Measurements from ENCODE around the gene SPAG4. TPM values are rescaled to one million over a fixed set of nuclear protein-coding genes. Genes with fewer than 3 reads are reported as not detected.

Gene SPAG4
- total RNA-seq, 1 experiment from 2014 or later: 14.1 TPM

DNA sequence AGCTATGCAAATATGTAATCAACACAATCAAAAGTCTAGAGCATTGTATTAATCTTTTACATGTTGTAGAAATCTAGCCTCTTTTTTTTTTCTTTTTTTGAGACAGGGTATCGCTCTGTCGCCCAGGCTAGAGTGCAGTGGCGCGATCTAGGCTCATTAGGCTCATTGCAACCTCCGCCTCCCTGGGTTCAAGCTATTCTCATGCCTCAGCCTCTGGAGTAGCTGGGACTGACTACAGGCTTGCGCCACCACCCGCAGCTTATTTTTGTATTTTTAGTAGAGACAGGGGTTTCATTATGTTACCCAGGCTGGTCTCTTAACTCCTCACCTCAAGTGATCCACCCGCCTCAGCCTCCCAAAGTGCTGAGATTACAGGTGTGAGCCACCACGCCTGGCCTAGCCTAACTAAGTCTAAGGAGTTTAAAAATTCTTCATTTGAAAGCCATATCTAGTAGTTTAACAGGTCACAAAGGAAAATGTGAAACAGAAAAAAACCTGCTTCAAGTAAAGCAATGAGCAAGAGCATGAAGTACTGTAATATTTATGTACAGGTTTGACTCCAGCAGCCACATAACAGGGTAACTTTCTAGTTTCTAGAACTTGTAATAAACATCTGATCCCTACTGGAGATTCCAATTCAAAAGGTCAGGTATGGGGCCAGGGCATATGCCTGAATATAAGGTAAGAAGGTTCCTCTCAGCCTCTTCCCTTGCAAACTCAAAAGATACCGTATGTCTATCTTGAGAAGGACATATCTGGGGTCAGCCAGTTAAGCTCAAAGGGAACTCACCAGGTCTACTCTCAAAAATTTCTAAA is 44.7 kb downstream of the SPAG4 start:
- no peaks in the 10 kb centered on the region for H3K9me3 ChIP-seq (ENCODE audit: insufficient read depth, low read depth)
- peaks cover 94% of the 10 kb centered on the region for H3K79me2 ChIP-seq (ENCODE audit: low read depth)
- no peak for DNase-seq
- POLR2A ChIA-PET (ENCODE audit: unreplicated experiment): interaction anchor here (0.5 kb wide), 1 partner anchor 81 kb away, joined by 7 read pairs; no protein-coding TSS in a partner anchor
- BruUV-seq (replicated peaks): no TSS peak
- intact Hi-C loops (cut with micrococcal nuclease; ENCODE audit: unreplicated experiment): loop anchor here (5.0 kb wide), 2 partner anchors 82 to 93 kb away; partner anchors contain the start of gene RBM39
- H3F3A ChIP-seq (ENCODE audit: insufficient read depth, low read depth): peaks cover 9% of the 10 kb centered on the region
- peaks cover 47% of the 10 kb centered on the region for H3K4me1 ChIP-seq (replicated peaks; ENCODE audit: insufficient read depth)
- H3K27me3 ChIP-seq (ENCODE audit: insufficient read depth, low read depth): no peaks in the 10 kb centered on the region
- H3K36me3 ChIP-seq (ENCODE audit: low read depth): peaks cover 12% of the 10 kb centered on the region
- no peaks in the 10 kb centered on the region for H3K9me2 ChIP-seq (ENCODE audit: insufficient read depth)
- CTCF ChIA-PET: interaction anchor here (0.7 kb wide), 1 partner anchor 43 kb away, joined by 4 read pairs; no protein-coding TSS in a partner anchor
- H4K20me1 ChIP-seq (ENCODE audit: insufficient read depth): peaks cover 86% of the 10 kb centered on the region
- H3K4me2 ChIP-seq: peak overlapping the region; percentile 87
- 0 out of 2 replicates have a peak overlapping the region, but pooled peaks have one; percentile 0 for H3K27ac ChIP-seq
- peak overlapping the region; percentile 99; the same call in 1 of the 2 replicates for H3K4me3 ChIP-seq
- H2AFZ ChIP-seq: no peak overlapping the region
- no peak for TF ChIP-seq EZH2 (IDR thresholded peaks at IDR 0.05; ENCODE audit: low read depth)
- TF ChIP-seq, protein P1, sequence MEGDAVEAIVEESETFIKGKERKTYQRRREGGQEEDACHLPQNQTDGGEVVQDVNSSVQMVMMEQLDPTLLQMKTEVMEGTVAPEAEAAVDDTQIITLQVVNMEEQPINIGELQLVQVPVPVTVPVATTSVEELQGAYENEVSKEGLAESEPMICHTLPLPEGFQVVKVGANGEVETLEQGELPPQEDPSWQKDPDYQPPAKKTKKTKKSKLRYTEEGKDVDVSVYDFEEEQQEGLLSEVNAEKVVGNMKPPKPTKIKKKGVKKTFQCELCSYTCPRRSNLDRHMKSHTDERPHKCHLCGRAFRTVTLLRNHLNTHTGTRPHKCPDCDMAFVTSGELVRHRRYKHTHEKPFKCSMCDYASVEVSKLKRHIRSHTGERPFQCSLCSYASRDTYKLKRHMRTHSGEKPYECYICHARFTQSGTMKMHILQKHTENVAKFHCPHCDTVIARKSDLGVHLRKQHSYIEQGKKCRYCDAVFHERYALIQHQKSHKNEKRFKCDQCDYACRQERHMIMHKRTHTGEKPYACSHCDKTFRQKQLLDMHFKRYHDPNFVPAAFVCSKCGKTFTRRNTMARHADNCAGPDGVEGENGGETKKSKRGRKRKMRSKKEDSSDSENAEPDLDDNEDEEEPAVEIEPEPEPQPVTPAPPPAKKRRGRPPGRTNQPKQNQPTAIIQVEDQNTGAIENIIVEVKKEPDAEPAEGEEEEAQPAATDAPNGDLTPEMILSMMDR (conservative IDR thresholded peaks at IDR 0.05): no peak

DNA sequence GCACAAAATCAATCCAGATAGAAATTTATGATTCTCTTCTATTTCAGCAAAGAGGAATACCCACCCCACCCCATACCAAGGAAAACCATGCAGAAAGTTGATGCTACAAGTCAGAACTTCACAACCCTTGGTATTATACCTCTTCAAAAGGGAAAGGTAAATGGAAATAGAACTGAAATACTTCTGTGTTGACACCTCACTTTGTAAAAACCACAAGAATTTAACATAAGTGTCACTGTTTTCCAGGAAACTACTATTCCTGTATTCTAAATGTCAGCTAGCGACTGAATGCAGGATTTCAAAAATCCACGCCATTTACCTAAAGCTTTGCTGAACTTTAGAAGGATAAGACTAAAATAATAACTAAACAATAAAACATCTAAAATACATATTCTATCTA is 45.4 kb downstream of the SPAG4 start:
- Histone ChIP-seq H3K9me2 (ENCODE audit: insufficient read depth) (no peaks in the 10 kb centered on the region), H3F3A (ENCODE audit: insufficient read depth, low read depth) (peaks cover 9% of the 10 kb centered on the region), H3K4me1 (replicated peaks; ENCODE audit: insufficient read depth) (peaks cover 47% of the 10 kb centered on the region), H3K79me2 (ENCODE audit: low read depth) (peaks cover 86% of the 10 kb centered on the region), H2AFZ (no peak overlapping the region), H3K4me3 (peak overlapping the region; percentile 99; the same call in 1 of the 2 replicates), H3K4me2 (peak overlapping the region; percentile 87), H3K27ac (peak overlapping the region; percentile 0; the same call in 1 of the 2 replicates), H3K9me3 (ENCODE audit: insufficient read depth, low read depth) (no peaks in the 10 kb centered on the region), H4K20me1 (ENCODE audit: insufficient read depth) (peaks cover 79% of the 10 kb centered on the region), H3K36me3 (ENCODE audit: low read depth) (peaks cover 12% of the 10 kb centered on the region), H3K27me3 (ENCODE audit: insufficient read depth, low read depth) (no peaks in the 10 kb centered on the region)
- peak in 1 of 2 experiments; percentile 60 for DNase-seq
- intact Hi-C loops (cut with micrococcal nuclease; ENCODE audit: unreplicated experiment): loop anchor here (5.0 kb wide), 2 partner anchors 81 to 94 kb away; partner anchors contain the start of gene RBM39
- ChIA-PET CTCF (no interaction called here), POLR2A (ENCODE audit: unreplicated experiment) (interaction anchor here (0.5 to 0.7 kb wide), 8 partner anchors 9 to 374 kb away, joined by 3 to 23 read pairs (median 6); partner anchors contain the start of gene SPAG4)
- no TSS peak for BruUV-seq (replicated peaks)
- TF ChIP-seq EZH2 (IDR thresholded peaks at IDR 0.05; ENCODE audit: low read depth): no peak
- TF ChIP-seq, protein P1 (conservative IDR thresholded peaks at IDR 0.05): no peak

DNA sequence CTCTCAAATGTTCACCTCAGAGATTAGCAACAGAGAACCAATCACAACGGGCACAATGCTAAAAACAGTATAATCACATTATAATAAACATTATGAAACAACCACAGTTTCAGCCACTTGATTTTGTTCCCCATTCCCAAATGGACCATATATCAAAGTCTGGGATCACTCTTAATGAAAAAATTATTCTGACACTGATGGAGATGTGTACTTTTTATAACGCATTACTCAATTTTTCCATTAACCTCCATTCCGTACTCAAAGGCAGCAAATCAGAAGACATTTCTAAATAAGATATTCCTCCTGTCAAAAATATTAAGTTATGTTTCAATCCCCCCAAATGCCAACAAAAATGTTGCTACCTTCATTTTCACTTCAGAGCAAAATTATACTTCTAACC is 46.3 kb downstream of the SPAG4 start:
- no peak overlapping the region for H2AFZ ChIP-seq
- H4K20me1 ChIP-seq (ENCODE audit: insufficient read depth): peaks cover 70% of the 10 kb centered on the region
- H3K9me2 ChIP-seq (ENCODE audit: insufficient read depth): no peaks in the 10 kb centered on the region
- no peak overlapping the region for H3K27ac ChIP-seq
- peak overlapping the region; percentile 87 for H3K4me2 ChIP-seq
- no peak for DNase-seq
- peaks cover 16% of the 10 kb centered on the region for H3F3A ChIP-seq (ENCODE audit: insufficient read depth, low read depth)
- peak overlapping the region; percentile 99; the same call in 1 of the 2 replicates for H3K4me3 ChIP-seq
- peaks cover 78% of the 10 kb centered on the region for H3K79me2 ChIP-seq (ENCODE audit: low read depth)
- CTCF ChIA-PET: interaction anchor here (0.5 kb wide), 1 partner anchor 37 kb away, joined by 3 read pairs; the partner anchor contains the start of genes NFS1 and ROMO1
- no peaks in the 10 kb centered on the region for H3K9me3 ChIP-seq (ENCODE audit: insufficient read depth, low read depth)
- H3K36me3 ChIP-seq (ENCODE audit: low read depth): peaks cover 8% of the 10 kb centered on the region
- BruUV-seq (replicated peaks): no TSS peak
- H3K4me1 ChIP-seq (replicated peaks; ENCODE audit: insufficient read depth): peaks cover 47% of the 10 kb centered on the region
- POLR2A ChIA-PET (ENCODE audit: unreplicated experiment): interaction anchor here (0.6 kb wide), 1 partner anchor 46 kb away, joined by 23 read pairs; the partner anchor contains the start of gene SPAG4
- TF ChIP-seq, protein P1 (conservative IDR thresholded peaks at IDR 0.05): no peak
- TF ChIP-seq EZH2 (IDR thresholded peaks at IDR 0.05; ENCODE audit: low read depth): no peak
- H3K27me3 ChIP-seq (ENCODE audit: insufficient read depth, low read depth): no peaks in the 10 kb centered on the region
- intact Hi-C loops (cut with micrococcal nuclease; ENCODE audit: unreplicated experiment): loop anchor here (2.0 to 5.0 kb wide), 3 partner anchors 45 to 95 kb away; partner anchors contain the start of gene RBM39

All from PC-9 (cell line).